ENCODE measurements around the gene DACT3.

The DACT3 gene

DNA sequence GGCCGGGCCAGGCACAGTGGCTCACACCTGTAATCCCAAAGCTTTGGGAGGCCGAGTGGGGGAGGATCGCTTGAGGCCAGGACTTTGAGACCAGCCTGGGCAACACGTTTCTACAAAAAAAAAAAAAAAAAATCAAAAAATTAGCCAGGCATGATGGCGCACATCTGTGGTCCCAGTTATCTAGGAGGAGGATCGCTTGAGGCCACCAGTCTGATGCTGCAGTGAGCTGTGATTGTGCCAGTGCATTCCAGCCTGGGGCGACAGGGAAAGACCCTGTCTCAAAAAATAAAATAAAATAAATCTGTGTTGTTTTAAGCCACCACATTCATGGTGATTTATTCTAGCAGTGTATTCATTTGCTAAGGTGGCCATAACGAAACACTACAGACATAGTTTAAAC lies 4.1 kb upstream of the DACT3 start:
- DNase-seq: no peak

DNA sequence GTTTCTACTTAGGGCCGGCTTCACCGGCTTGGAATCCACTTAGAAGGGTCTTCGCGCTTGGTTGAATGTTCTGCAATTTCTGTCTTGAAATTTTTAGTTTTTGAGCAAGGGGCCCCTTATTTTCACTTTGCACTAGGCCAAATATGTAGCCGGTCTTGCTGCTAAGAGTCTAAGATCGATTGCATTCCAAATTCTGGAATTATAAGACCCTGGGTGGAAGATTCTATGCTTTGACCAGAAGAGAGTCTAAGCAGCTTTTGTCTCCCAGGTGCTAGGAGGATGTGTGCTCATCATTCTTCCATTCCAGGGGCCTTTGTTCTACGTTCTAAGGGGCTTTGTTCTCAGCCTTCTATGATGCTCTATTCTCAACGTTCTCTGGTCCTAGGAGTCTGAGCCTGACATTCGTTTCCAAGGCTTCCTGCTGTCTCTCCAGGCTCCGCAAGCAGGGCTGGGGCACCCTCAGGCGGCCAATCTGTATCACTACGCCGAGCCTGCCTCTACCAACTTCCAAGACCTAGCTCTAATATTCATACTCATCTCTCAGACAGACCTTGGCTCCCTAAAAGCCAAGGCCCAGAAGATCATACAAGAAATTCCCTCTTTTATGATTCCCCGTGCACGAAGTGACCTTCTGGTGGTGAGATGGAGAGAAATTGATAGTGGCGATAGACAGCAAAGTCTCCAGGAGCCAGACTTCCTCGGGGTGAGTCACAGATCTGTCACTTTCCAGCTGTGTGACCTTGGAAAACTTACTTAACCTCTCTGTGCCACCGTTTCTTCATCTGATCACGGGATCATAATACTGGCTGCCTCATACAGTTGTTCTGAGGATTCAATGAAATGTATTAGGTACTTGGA lies 982 bp upstream of the DACT3 start:
- DNase-seq: peak; percentile 62

DNA sequence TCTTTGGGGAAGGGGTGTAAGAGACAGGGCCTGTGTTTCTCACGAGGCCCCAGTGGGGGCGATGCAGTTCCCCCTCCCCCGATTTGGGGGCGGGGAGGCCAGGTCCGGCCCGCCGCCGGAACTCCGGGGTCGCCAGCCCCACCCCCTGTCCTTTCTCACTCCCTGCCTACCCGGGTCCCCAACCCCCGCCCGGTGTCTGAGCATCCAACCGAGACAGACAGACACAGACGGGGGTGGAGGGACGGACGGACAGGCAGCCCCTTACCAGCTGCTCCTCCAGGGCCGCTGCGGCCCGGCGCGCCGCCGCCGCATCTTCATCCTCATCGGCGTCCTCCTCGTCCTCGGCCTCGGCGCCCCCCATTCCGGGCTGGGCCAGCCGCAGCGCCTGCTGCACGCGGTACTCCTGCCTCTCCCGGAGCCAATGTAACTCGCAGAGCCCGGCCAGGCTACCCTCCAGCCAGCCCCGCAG lies 397 bp downstream of the DACT3 start:
- no peak for DNase-seq

DNA sequence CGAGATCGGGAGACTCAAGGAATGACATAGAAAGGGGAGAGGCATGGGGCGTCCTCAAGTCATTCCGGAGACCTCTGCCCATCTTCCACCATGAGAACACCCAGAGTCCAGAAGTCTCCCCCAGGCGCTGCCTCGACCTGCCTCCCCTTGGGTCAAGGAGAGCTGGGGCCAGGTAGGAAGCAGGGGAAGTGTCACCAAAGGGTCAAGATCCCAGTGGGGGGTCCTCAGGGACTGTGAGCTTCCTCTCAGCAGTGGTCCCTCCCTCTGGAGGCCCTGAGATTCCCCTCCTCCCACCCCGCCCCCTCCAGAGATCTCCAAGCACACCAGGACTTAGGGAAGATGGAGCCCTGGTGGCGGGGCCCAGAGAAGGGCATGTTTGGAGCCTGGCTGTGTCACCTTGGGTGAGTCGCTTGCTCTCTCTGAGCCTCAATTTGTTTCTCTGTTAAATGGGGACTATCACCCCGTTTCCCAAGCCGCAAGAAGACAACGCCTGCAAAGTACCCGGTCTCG lies 919 bp downstream of the DACT3 start:
- DNase-seq: no peak

DNA sequence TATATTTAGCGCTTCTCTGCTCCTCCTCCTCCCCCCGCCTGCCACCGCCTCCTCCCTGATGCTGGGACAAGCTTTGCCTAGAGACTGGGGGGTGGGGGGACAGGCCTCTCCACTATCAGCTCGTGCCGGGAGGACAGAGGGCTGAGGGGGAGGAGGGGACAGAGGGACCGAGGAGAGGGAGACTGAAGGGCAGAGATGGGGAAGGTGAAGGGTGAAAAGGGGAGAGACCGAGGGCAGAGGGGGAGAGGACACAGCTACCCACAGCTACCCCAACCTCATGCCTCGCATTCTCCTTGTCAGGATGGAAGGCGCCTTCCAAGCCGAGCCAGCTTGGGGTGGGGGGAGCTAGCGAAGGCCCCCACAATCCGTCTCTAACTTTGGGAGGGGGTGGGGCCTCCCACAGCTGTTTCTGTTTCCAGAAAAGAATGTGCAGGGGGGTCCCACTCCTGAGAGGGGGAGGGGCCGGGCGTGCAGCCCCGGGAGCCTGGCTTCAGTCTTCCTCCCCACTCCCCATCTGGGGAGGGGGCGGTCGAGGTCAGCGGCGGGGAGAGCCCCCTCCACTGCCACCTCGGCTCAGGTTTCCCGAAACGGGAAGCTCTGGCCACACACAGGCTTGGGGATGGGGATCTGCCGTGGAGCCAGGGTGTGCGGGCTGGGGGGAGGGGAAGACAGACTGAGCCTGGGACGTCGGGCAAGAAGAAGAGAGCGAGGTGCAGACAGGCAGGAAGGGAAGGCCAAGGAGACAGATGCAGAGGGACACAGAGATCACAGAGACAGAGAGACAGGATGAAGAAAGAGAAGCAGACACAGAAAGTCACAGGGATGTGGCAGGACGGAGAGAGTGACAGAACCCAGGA lies 1.6 kb downstream of the DACT3 start:
- DNase-seq: no peak

DNA sequence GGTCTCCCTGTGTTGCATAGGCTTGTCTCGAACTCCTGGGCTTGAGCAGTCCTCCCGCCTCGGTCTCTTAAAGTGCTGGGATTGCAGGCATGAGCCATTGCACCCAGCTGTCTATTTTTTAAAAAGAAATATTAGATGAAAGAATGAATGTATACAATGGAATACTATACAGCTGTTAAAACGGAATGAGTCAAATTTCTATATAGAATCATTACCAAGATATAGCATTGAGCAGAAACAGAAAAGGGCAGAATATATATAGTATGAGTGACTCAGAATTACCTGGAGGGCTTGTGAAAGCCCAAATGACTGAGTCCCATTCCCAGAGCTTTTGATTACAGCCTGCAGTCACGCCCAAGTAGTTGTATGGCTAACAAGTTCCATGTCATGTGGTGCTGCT lies 4.4 kb downstream of the DACT3 start:
- no peak for DNase-seq

DNA sequence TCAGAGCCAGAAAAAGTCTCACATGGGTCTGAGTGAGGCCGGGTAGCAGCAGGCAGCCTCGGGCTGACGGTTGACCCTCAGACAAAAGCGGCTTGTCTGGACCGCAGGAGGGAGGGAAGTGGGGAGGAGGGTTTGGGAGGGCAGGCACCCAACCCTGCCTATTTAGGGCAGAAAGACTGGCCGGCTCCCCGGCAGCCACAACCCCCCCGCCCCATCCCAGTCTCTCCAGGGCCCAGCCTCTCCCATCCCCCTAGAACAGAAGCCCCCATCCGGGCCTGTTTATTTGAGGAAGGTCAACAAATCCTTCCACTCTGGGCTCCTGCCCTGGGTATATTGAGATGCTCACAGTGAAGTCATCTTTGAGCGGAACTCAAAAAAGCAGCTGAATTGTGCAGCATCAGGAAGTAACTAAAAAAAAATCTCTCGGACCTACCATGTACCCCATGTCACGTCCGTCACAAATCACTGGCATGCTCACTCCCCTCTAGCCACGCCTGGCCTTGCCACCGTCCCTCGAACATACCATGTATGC lies 6.3 kb downstream of the DACT3 start:
- DNase-seq: no peak

DNA sequence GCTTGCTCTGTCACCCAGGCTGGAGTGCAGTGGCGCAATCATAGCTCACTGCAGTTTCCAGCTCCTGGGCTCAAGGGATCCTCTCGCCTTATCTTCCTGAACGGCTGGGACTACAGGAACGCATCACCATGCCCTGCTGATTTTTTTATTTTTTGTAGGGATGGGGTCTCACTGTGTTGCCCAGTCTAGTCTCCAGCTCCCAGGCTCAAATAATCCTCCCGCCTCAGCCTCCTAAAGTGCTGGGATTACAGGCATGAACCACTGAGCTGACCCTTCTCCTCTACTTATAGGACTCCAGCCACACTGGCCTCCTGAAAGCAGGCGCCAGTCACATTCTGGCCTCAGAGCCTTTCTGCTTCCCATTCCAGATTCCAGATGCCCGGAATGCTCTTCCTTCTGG lies 10.5 kb downstream of the DACT3 start:
- DNase-seq: no peak

DNA sequence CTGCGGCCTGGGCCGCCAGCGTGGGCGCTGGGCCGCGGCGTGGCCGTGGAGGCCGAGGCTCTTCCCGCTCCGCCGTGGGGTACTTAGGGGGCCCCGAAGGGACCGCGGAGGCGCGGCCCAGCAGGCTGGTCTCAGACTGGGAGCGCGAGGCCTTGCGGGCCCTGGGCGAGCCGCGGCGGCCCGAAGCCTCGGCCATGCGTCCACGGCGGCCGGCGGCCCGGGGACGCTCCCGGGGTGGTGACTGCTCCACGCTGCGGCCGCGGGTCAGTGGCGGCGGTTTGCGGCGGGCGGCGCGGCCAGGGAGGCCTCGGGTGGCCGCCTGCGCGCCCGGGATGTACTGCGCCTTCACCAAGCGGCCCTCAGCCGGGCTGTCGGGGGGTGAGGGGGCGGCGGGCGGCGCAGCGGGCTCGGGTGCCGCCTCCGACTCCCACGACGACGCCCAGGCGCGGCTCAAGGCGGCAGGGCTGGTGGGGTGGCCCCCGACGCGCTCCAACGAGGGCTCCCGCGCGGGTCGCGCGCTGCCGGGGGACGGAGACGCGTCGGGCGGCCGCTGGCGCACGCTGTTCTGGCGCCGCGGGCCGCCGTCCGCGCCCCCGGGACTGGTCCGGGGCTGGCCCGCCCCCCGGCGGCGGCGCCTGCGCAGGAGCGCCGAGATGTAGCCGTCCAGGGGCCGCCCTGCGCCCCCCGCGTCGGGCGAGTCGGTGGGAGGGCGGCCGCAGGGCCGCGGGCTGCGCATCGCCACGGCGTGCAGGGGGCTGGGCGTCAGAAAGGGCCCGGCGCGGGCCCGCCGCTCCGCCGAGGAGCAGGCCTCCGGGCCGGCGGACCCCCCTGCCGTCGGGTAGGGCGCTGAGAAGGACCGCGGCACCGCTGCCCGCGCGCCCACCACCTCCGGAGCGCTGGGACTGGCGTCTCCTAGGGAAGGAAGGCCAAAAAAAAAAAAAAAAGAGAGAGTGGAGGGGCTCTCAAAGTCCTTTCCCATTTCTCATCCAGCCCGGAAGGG lies 11.7 kb downstream of the DACT3 start:
- DNase-seq: no peak

DNA sequence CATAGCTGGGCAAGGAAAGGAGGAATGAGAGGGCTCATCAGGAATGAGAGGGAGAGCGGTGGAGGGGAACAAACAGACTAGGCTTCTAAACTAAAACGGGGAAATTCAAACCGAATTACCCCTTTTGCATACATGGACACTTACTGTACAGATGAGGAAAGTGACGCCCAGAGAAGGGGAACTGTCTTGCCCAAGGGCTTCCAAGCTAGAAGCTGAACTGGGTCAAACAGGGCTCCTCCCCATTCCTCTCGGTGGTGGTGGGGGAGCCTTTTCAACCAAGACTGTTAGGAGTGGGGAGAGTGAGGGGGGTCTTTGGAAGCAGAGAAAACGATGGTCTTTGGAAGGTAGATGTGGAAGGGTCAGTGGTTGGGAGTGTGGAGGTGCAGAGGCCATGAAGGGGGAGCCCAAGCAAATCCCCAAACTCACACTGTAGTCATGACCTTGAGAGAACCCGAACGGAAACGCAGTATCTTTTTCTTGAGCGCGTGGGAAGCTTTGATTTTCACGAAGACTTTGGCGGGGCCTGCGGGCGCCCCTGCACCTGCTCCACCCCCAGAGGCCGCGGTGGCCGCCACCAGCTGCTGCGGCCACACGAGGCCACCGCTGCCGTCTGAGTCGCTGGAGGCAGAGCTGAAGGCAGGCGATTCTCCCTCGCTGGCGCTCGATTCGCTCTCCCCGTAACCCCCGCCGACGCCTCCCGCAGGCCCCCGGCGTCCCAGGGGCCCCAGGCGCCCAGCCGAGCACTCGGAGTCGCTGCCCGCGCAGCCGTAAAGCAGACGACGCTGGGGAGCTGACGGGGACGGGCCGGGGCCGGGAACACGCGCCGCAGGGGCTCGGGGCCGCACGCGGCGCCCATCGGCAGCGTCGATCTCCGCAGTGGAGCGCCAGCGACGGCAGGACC lies 12.7 kb downstream of the DACT3 start:
- DNase-seq: no peak

DNA sequence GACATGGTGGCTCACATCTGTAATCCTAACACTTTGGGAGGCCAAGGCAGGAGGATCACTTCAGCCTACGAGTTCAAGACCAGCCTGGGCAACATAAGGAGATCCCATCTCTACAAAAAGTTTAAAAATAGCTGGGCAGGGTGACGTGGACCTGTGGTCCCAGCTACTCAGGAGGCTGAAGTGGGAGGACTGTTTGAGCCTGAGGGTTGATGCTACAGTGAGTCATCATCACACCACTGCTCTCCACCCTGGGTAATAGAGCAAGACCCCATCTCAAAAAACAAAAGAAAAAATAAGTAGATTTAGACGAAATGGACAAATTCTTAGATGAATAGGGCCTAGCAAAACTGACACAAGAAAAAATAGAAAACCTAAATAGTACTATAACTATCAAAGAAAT lies 14.6 kb downstream of the DACT3 start:
- no peak for DNase-seq

DNA sequence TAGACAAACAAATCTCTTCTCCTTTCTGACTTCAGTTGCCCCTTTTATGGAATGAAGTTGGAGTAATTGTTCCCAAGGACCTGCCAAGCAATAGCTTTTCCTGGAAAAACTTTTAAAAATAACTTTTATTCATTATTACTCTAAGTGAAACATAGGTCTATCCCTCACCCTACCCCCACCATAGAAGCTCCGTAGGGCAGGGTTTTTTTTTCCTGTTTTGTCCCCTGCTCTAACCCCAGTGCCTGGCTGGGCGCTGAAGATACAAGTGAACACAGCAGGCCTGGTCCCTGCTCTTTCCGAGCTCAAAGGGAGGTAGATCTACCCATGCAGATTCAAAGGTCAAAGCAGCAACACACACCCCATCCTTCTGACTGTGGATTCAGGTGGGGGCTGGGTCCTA lies 16.3 kb downstream of the DACT3 start:
- no peak for DNase-seq

DNA sequence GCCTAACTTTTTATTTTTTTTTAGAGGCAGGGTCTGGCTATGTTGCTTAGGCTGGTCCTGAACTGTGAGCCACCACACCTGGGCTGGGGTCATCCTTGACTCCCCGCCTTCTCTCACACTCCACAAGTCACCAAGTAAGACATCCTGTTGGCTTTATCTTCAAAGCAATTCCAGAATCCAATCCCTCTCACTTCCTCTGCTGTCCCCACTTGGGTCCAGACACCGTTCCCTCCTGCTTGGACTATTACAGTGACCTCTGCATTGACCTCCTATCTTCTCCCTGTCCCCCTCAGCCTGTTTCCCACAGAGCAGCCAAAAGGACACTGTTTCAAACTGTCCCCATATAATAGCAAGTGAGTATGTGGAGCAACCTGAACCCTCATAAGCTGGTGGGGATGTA lies 20.3 kb downstream of the DACT3 start:
- no peak for DNase-seq

DNA sequence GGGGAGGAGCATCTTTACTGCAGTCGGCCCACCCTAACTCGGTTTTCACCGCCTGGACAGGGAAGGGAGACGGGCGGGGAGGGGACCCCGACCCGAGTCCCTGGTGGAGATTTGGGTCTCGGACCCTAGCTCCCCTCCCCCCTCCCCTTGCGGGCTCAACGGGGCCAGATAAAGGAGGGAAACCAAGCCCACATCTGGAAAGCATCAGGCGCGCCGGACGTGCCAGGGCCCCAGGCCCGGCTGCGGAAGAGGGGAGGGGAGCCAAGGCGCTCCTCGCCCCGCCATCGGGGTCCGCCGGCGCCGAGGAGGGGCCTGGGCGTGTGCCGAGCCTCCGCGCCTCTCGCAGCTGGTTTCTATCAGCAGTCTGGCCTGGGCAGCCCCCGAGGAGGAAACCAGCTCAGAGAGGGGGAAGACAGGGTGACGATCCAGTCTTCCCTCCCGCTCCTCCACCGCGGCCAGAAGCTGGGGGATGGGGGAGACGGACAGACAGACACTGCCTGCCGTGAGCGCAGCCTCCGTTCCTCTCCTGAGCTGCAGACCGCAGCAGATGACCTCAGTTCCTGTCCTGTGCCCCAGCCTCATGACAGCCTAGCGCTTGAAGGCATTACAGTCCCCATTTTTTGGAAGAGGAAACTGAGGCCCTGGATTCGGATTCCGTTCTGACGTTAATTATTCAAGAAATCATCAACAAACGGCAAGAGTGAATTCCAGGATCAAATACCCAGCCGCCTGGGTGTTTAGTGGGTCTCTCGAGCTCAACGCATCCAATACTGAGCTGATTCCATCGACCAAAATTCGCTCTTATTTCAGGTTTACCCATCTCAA lies 21.4 kb downstream of the DACT3 start:
- no peak for DNase-seq

DNA sequence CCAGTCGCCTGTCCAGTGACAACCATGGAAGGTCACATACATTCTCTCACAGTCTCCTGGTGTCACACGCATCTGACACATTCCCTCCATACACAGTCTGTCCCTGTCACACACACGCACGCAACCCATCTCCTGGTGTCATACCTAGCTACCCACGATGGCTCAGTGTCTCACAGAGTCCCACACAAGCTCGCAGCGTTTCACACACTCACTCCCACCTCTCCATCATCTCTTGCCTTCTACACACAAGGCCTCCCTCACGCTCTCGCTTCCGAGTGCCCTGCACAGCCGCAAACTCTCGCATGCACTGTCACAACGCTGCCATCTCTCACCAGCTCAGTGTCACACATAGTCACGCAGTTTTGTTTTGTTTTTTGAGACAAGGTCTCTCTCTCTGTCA lies 23.8 kb downstream of the DACT3 start:
- no peak for DNase-seq

DNA sequence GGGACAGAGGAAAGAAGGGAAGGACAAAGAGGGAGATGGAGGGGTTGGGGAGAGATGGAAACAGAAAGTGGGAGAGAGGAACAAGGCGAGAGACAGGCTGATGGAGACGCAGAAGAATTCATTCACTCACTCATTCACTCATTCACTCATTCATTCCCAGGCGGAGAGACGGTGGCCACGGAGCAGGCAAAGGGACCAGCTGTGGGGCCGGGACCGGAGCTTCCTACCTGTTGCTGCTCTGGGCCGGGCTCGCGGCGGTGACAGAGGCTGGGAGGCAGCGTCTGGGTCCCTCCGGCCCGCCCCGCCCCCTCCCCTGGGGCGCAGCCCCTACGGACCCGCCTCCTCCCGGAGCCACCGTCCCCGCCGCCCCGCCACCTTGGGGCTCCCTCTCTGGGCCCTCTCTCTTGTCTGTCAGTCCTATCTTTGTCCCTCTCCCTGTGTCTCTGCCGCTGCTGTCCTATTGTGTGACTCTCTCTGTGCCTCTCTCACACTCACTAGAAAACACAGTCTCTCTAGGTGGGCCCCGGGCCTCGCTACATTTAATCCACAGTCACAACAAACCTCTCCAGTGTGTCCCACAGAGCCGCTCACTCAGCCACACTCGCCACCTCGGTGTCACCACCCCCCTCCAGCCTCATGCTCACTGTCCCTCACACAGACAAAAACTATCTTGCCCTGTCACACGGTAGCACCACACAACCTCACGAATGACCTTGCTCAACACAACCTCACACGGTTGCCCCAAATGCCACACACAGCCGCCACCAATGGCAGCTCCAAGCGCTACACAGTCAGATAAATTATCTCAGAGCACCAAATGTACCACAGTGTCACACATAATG lies 24.8 kb downstream of the DACT3 start, which contains the start of gene GNG8:
TSS of gene GNG8 (minus strand) at position 283 of the 842 bp plus-strand sequence. CDS start 1,520 bp downstream, outside the sequence.
- DNase-seq: no peak

DNA sequence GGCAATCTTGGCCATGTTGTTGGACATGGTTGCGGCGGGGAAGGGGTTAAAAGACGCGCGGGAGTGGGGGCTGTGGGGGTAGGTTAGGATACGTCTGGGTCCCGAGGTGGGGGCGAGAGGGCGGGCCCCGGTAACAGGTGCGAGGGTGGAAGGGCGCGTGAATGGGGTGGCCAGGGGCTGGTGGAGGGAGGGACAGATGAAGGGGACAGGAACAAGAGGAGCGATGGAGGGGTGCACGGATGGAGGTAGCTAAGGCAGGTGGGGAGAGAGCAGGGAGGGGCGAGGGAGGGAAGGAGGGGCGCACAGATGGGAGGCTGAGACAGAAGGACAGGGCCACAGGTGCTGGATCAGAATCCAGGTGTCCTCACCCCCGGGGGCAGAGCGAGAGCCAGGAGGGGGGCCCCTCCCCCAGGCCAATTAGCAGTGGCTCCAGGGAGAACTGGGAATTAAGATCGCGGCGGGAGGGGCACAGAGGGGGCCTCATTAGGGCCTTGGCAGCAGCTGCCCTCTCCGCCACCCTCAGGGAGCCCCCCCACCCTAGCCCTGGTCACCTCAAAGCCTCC lies 26.2 kb downstream of the DACT3 start:
- DNase-seq: no peak

DNA sequence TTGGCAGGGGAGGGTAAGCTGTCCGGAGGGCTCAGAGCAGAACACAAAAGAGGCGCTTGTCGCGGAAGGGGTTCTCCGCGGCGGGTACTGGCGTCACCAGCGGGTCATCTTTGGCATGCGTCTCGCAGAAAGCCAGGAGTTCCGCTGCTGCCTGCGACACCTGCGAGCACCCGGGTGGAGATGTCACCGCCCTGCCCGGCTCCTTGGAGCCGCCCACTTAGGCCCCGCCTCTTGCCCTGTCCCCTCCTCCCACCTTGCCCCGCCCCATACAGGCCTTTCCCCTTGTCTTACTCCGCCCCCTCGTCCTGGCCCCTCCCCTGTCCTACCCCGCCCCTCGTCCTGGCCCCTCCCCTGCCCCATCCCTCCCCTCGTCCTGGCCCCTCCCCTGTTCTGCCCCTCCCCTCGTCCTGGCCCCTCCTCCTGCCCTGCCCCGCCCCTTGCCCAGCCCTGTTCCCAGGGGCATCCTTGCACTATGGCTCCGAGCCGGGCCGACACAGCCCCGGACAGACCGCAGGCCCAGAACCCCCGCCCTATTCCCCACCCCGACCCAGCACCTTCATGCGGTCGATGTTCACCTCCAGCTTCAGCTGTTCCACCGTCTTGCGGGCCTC lies 26.8 kb downstream of the DACT3 start:
- DNase-seq: peak; percentile 84
